Activated T-cell treated with anti-CD3 and anti-CD28 coated beads, Interleukin-2, amount 50 U/mL, for 72 hours (primary cell): ENCODE results near the gene CDKL2. TPM values are rescaled to one million over a fixed set of nuclear protein-coding genes. Genes with fewer than 3 reads are reported as not detected.
"Not testable (repeated sequence)": the region's sequence is repeated elsewhere in the genome, so short reads cannot be mapped to it uniquely, and the experiment has no call there.

Source experiments
- ATAC-seq, 2 donors: fragments of 150-1000 bp; cut with Tn5 transposase; replicated peaks in 1 of 2; 2 replicates each; pipeline ENCODE4 v1.10.0; 2021; ENCODE audit warnings: moderate library complexity in 2 of 2, mild to moderate bottlenecking in 1 of 2
- DNase-seq, 2 donors: peaks; one replicate each; pipeline ENCODE4 v3.0.0; 2021 to 2022; ENCODE audit warnings: mixed read lengths in 1 of 2
- H3K27ac Mint-ChIP-seq: one replicate; pipeline ENCODE4 v1.8.0; 2022; ENCODE audit warnings: mild to moderate bottlenecking, moderate library complexity, mixed read lengths
- H3K27me3 Mint-ChIP-seq: one replicate; pipeline ENCODE4 v1.8.0; 2022; ENCODE audit warnings: low read depth, mixed read lengths
- H3K36me3 Mint-ChIP-seq, 2 donors: one replicate each; pipeline ENCODE4 v1.8.0; 2022; ENCODE audit warnings: mixed read lengths in 2 of 2, mild to moderate bottlenecking in 1 of 2; ENCODE audit not compliant: insufficient read depth in 2 of 2
- H3K4me1 Mint-ChIP-seq: one replicate; pipeline ENCODE4 v1.8.0; 2022; ENCODE audit warnings: low read depth, mixed read lengths
- H3K4me3 Mint-ChIP-seq, 2 donors: one replicate each; pipeline ENCODE4 v1.8.0; 2022; ENCODE audit warnings: mild to moderate bottlenecking in 2 of 2, mixed read lengths in 2 of 2, moderate library complexity in 2 of 2
- H3K9me3 Mint-ChIP-seq, 2 donors: one replicate each; pipeline ENCODE4 v1.8.0; 2022; ENCODE audit warnings: mixed read lengths in 2 of 2
- total RNA-seq, 2 donors: library from RNA; stranded (reverse); gene quantifications; one replicate each; pipeline ENCODE4 v1.2.3, GENCODE V29; 2022

Gene CDKL2
- total RNA-seq, 2 donors from 2014 or later, result 1.3 to 2.2 TPM

- Mint-ChIP-seq H3K9me3 (no peaks in the 10 kb centered on the region), H3K4me1 (no peaks in the 10 kb centered on the region), H3K36me3 (no peaks in the 10 kb centered on the region), H3K4me3 (no peak overlapping the region), H3K27ac (no peak overlapping the region), H3K27me3 (peaks cover 22% of the 10 kb centered on the region)
- no peak for ATAC-seq
- DNase-seq, result no peak
Measured at GRCh38 chr4:75566911-75567310, 63.4 kb downstream of the CDKL2 start.

DNA sequence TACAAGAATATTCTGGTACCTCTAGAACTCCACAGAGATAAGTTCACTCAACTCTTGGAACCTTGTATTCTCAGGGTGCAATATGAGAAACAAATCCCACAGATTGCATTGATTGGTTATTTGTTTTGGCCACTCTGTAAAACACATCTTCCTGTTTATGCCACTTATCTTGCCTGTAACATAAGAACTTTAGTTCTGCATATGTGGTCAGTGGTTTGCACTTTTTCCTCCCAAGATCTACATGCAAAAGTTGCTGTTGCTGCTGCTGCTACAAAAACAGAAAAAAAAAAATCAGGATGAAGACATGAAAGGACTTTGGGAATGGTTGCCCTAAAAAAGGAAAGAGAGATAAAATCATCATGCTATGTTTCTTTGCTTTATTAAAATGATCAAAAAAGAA is 64.8 kb downstream of the CDKL2 start:
- no peak overlapping the region for H3K27ac Mint-ChIP-seq
- no peaks in the 10 kb centered on the region for H3K9me3 Mint-ChIP-seq
- H3K27me3 Mint-ChIP-seq, result peaks cover 25% of the 10 kb centered on the region
- no peaks in the 10 kb centered on the region for H3K36me3 Mint-ChIP-seq
- DNase-seq (no peak), ATAC-seq (no peak)
- H3K4me1 Mint-ChIP-seq, result no peaks in the 10 kb centered on the region
- H3K4me3 Mint-ChIP-seq, result no peak overlapping the region

GRCh38 chr4:75564023-75564422 is 66.3 kb downstream of the CDKL2 start:
- Mint-ChIP-seq H3K4me1 (no peaks in the 10 kb centered on the region), H3K27me3 (peaks cover 25% of the 10 kb centered on the region), H3K4me3 (no peak overlapping the region), H3K27ac (no peak overlapping the region), H3K36me3 (no peaks in the 10 kb centered on the region), H3K9me3 (no peaks in the 10 kb centered on the region)
- no peak for DNase-seq
- ATAC-seq, result no peak

GRCh38 chr4:75561789-75562188 is 68.5 kb downstream of the CDKL2 start:
- H3K4me3 Mint-ChIP-seq, result no peak overlapping the region
- H3K9me3 Mint-ChIP-seq, result no peaks in the 10 kb centered on the region
- H3K4me1 Mint-ChIP-seq, result no peaks in the 10 kb centered on the region
- DNase-seq (no peak), ATAC-seq (no peak)
- no peaks in the 10 kb centered on the region for H3K36me3 Mint-ChIP-seq
- H3K27me3 Mint-ChIP-seq, result peaks cover 27% of the 10 kb centered on the region
- H3K27ac Mint-ChIP-seq, result no peak overlapping the region

GRCh38 chr4:75557696-75558095 is 72.6 kb downstream of the CDKL2 start:
- H3K4me3 Mint-ChIP-seq, result no peak overlapping the region
- H3K27ac Mint-ChIP-seq, result no peak overlapping the region
- DNase-seq (no peak), ATAC-seq (no peak)
- H3K27me3 Mint-ChIP-seq, result peaks cover 13% of the 10 kb centered on the region
- no peaks in the 10 kb centered on the region for H3K36me3 Mint-ChIP-seq
- H3K4me1 Mint-ChIP-seq, result no peaks in the 10 kb centered on the region
- H3K9me3 Mint-ChIP-seq, result no peaks in the 10 kb centered on the region

- ATAC-seq, result peak; percentile 86 to 96
- no peaks in the 10 kb centered on the region for H3K4me1 Mint-ChIP-seq
- H3K4me3 Mint-ChIP-seq, result peak within 1 kb of the TSS in 1 of 2 donors; percentile 45
Measured at GRCh38 chr4:75555294-75556164, 74.8 kb downstream of the CDKL2 start, which contains the start of gene ODAPH. ODAPH (plus strand) TSS chr4:75556066; CDS start chr4:75556083, 17 bp downstream.

DNA sequence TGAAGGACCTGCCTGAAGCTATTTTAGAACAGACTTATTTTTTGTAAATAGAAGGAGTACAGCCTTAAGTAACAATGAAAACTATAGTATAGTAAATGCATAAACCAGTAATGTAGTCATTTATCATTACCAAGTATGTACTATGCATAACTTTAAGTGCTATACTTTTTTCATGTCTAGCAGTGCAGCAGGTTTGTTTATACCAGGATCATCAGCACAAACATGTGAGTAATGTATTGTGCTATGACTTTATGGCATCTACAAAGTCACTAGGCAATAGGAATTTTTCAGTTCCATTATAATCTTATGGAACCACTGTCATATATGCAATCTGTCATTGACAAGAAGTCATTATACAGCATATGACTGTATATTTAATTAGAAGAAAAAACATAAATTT is 77.9 kb downstream of the CDKL2 start:
- Mint-ChIP-seq H3K4me3 (no peak overlapping the region), H3K27ac (no peak overlapping the region), H3K9me3 (no peaks in the 10 kb centered on the region), H3K36me3 (no peaks in the 10 kb centered on the region), H3K4me1 (no peaks in the 10 kb centered on the region), H3K27me3 (peaks cover under 1% of the 10 kb centered on the region)
- DNase-seq (no peak), ATAC-seq (no peak)

More at GRCh38 chr4:75555294-75556164, 74.8 kb downstream of the CDKL2 start, which contains the start of gene ODAPH:
- DNase-seq, result peak; percentile 40 to 48
- H3K27me3 Mint-ChIP-seq, result peaks cover 8% of the 10 kb centered on the region
- no peaks in the 10 kb centered on the region for H3K36me3 Mint-ChIP-seq
- H3K9me3 Mint-ChIP-seq, result no peaks in the 10 kb centered on the region
- no peak within 1 kb of the TSS for H3K27ac Mint-ChIP-seq

DNA sequence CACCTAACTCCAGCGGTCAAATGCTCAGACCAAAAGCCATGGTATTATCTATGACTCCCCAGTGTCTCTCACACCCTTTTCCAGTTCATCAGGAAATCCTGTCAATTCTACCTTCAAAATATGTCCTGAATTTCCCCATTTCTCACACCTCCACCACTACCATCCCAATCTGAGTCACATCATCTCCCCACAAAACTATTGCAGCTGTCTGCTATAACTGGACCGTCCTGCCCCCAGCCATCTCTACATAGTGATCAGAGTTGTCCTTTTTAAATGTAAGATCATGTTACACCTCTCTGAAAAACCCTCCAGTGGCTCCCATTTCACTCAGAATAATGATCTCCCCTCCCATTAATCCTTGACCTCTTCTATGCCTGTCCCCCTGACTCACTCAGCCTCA is 81.3 kb downstream of the CDKL2 start:
- ATAC-seq, result peak in 1 of 2 donors; percentile 17
- H3K27ac Mint-ChIP-seq, result no peak overlapping the region
- DNase-seq, result no peak
- no peaks in the 10 kb centered on the region for H3K36me3 Mint-ChIP-seq
- H3K27me3 Mint-ChIP-seq, result no peaks in the 10 kb centered on the region
- no peaks in the 10 kb centered on the region for H3K4me1 Mint-ChIP-seq
- H3K4me3 Mint-ChIP-seq, result no peak overlapping the region
- no peaks in the 10 kb centered on the region for H3K9me3 Mint-ChIP-seq

DNA sequence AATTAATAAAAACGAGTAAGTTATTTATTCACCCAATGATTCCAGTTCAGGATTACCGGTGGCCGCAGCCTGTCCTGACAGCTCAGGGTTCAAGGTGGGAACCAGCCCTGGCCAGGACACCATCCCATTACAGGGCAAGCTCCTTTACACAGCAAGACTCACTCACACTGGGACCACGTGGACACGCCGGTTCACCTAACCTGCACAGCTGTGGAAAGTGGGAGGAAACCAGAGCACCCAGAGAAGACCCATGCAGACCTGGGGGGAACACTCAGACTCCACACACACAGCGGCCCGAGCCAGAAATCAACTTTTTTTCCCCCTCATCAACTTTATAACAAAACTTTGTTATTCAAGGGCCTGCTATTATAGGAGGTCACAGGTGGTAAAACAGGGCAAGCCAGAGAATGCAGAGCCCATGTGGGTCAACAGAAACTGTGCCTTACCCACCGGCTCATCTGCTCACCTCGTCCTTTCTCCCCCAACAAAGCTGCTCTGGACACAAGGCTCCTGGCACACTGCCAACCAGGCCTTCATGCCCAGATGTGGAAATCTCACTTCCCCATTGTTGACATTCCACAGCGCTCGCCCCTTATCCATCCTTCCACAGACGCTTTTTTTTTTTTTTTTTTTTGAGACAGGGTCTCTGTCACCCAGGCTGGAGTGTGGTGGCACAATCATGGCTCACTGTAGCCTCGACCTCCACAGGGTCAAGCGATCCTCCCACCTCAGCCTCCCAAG is 82.5 kb downstream of the CDKL2 start:
- H3K9me3 Mint-ChIP-seq, result no peaks in the 10 kb centered on the region
- no peaks in the 10 kb centered on the region for H3K27me3 Mint-ChIP-seq
- no peaks in the 10 kb centered on the region for H3K4me1 Mint-ChIP-seq
- no peak overlapping the region for H3K27ac Mint-ChIP-seq
- ATAC-seq (no peak), DNase-seq (no peak)
- H3K4me3 Mint-ChIP-seq, result no peak overlapping the region
- no peaks in the 10 kb centered on the region for H3K36me3 Mint-ChIP-seq

- ATAC-seq (no peak), DNase-seq (no peak)
- no peaks in the 10 kb centered on the region for H3K27me3 Mint-ChIP-seq
- no peaks in the 10 kb centered on the region for H3K4me1 Mint-ChIP-seq
- H3K9me3 Mint-ChIP-seq, result no peaks in the 10 kb centered on the region
- no peak overlapping the region for H3K27ac Mint-ChIP-seq
- H3K4me3 Mint-ChIP-seq, result no peak overlapping the region
- no peaks in the 10 kb centered on the region for H3K36me3 Mint-ChIP-seq
Measured at GRCh38 chr4:75545526-75545925, 84.8 kb downstream of the CDKL2 start.

DNA sequence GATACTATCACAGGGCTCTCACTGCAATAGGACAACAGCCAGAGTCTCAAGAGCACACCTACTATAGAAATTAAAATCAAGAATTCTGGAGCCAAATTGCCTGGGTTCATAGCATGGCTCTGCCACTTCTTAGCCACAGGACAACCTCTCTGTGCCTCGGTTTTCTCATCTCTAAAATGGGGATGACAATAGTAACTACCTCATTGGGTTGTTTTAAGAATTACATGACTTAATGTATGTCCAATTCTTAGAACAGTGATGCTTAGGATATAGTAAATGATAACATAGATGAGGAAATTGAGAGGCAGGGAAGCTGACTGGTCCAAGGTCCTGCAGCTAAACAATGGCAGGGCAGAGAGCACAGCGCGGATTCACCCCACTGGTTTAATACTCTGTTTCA is 85.5 kb downstream of the CDKL2 start:
- DNase-seq, result no peak
- Mint-ChIP-seq H3K27ac (no peak overlapping the region), H3K4me1 (no peaks in the 10 kb centered on the region)

GRCh38 chr4:75544220-75544619 is 86.1 kb downstream of the CDKL2 start:
- H3K9me3 Mint-ChIP-seq, ATAC-seq, H3K36me3 Mint-ChIP-seq, H3K27me3 Mint-ChIP-seq, DNase-seq, H3K4me3 Mint-ChIP-seq, H3K27ac Mint-ChIP-seq, H3K4me1 Mint-ChIP-seq: not testable (repeated sequence)

More for the DNA sequence above, 85.5 kb downstream of the CDKL2 start:
- Mint-ChIP-seq H3K27me3 (no peaks in the 10 kb centered on the region), H3K9me3 (no peaks in the 10 kb centered on the region), H3K4me3 (no peak overlapping the region), H3K36me3 (no peaks in the 10 kb centered on the region)
- ATAC-seq, result no peak

DNA sequence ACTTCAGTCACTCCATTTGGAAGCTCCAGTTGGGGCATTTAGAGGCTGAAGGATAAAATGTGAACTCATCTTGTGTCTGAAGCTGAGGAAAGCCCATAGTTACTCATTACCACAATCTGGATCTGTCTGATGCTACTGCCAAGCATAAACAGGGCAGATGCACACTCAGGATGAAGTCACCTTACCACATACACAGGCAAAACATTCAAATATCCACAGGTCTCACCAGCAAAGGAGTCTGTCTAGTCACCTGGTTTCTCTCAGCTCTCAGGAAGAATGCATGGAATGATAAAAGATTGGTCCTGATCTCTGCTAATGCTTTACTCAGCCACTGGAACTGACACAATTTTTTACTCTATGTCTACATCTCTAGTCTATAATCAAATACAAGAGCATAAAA is 87.5 kb downstream of the CDKL2 start:
- no peak overlapping the region for H3K4me3 Mint-ChIP-seq
- H3K4me1 Mint-ChIP-seq, result no peaks in the 10 kb centered on the region
- H3K36me3 Mint-ChIP-seq, result peaks cover 0 to 1% of the 10 kb centered on the region in 2 donors
- H3K27ac Mint-ChIP-seq, result no peak overlapping the region
- ATAC-seq (peak; percentile 77 to 97), DNase-seq (peak in 1 of 2 donors; percentile 13)
- H3K27me3 Mint-ChIP-seq, result no peaks in the 10 kb centered on the region
- no peaks in the 10 kb centered on the region for H3K9me3 Mint-ChIP-seq
